Jurkat, Clone E6-1 (cell line): ENCODE data around the gene PRMT5.
A peak's percentile ranks its signal among the peaks of the same experiment; 100 is the strongest.

ENCODE experiments used
- DNase-seq: peaks from one replicate; pipeline ENCODE4 v3.0.0-alpha.2; 2011; ENCODE audit warnings: low read depth, low spot score
- H3K4me3 ChIP-seq: 2 replicates; pipeline ENCODE4 v1.5.1; 2011; ENCODE audit warnings: mild to moderate bottlenecking, low read length, control low read depth, moderate library complexity

Gene PRMT5

GRCh38 chr14:22903742-22904087 is 25.5 kb downstream of the PRMT5 start:
- DNase-seq: no peak
- H3K4me3 ChIP-seq: no peak overlapping the region

- no peak overlapping the region for H3K4me3 ChIP-seq
- no peak for DNase-seq
These were observed 27.4 kb downstream of the PRMT5 start for GRCh38 chr14:22901799-22902198.

GRCh38 chr14:22900081-22900799 is 28.9 kb downstream of the PRMT5 start:
- peak; percentile 68 for DNase-seq
- H3K4me3 ChIP-seq: no peak overlapping the region

- no peak for DNase-seq
- no peak overlapping the region for H3K4me3 ChIP-seq
These were observed 30.7 kb downstream of the PRMT5 start for GRCh38 chr14:22898302-22899090.

- no peak for DNase-seq
- no peak overlapping the region for H3K4me3 ChIP-seq
These were observed 31.8 kb downstream of the PRMT5 start for GRCh38 chr14:22897357-22897756.

- DNase-seq: no peak
- no peak overlapping the region for H3K4me3 ChIP-seq
These were observed 32.4 kb downstream of the PRMT5 start for GRCh38 chr14:22896760-22897159.

DNA sequence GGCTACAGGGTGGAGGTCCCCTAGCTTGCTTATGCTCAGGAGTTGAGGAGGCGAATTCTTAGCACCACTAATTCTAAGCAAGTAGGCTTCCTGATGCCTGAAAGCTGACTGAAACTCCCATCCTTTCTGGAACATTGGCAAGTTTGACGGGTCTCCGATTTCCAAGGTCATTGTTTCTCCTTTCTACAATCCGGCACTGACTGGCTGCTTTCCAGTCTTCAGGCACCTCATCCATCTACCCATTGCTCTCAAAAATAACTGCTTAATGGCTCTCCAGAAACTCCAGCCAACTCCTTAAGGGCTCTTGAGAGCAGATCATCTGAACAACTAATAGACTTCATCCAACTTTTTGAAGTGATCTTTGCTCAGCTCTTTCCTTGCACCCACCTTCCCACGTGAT is 32.8 kb downstream of the PRMT5 start:
- H3K4me3 ChIP-seq: no peak overlapping the region
- DNase-seq: no peak

DNA sequence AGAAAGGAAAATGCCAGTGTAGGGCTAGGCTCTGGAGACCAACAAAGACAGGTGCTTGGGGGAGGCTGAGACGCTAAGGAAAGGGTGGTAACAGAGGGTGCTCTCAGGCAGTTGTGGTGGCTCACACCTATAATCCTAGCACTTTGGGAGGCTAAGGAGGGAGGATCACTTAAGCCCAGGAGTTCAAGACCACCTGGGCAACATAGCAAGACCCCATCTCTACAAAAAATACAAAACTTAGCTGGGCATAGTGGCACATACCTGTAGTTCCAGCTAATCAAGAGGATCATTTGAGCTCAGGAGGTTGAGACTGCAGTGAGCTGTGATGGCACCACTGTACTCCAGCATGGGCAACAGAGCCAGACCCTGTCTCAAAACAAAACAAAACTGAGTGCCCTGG is 33.8 kb downstream of the PRMT5 start:
- DNase-seq: no peak
- H3K4me3 ChIP-seq: no peak overlapping the region

GRCh38 chr14:22893706-22894105 is 35.5 kb downstream of the PRMT5 start:
- no peak for DNase-seq
- no peak overlapping the region for H3K4me3 ChIP-seq

DNA sequence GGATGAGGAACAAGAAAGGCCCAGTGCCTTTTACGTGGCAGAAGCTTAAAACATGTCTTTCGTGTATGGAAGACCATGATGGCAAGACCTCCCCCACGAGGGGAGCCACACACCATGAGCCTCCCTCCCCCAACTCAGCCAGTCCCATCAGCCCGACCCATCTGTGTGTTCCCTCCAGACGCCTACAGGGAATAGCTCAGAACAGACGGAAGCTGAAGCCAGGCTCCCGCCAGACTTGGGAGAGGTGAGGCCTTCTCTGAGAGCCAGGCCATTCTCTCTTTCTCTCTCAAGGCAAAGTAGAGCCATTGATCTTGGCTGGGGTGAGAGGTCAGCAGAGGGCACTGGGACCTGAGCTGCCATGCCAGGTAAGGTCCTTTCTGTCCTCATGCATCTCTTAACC is 36.7 kb downstream of the PRMT5 start:
- DNase-seq: no peak
- no peak overlapping the region for H3K4me3 ChIP-seq

GRCh38 chr14:22890416-22890815 is 38.8 kb downstream of the PRMT5 start:
- no peak overlapping the region for H3K4me3 ChIP-seq
- DNase-seq: no peak

GRCh38 chr14:22888662-22889061 is 40.5 kb downstream of the PRMT5 start:
- no peak overlapping the region for H3K4me3 ChIP-seq
- DNase-seq: peak; percentile 49

- no peak overlapping the region for H3K4me3 ChIP-seq
- no peak for DNase-seq
These were observed 41.2 kb downstream of the PRMT5 start for GRCh38 chr14:22887990-22888378.

DNA sequence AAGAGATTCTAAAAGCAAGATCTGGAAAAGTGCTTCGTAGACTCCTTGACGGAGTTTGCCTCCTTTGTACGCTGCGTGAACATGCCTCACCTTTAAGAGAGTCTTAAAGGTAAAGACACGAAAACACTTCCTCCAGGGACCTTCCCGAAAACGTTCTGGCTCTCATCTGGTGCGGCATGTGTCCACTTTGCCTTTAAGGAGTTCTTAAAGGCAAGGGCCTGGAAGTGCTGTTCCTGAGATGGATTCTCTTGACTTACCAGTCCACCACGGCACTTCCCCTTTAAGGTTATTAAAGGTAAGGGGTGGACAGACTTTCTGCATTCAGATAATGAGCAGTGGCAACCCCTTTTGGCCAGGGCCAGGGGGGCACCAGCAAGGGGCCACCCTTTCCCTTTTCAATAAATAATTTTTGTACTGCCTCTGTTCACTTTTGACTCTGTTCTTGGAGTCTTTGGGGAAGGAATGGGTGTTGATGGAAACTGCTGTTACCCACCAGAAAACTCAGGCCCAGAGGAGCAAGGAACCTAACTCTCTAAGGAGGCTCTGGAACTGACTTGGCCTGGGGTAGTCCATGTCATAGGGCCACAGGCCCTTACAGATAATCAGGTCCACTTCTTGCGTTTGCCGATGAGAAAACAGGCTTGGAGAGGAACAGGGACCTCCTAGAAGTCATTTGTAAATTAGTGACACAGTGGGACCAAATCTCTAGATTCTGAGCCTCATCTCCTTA is 41.8 kb downstream of the PRMT5 start:
- no peak for DNase-seq
- no peak overlapping the region for H3K4me3 ChIP-seq

GRCh38 chr14:22886500-22887259 is 42.5 kb downstream of the PRMT5 start:
- DNase-seq: no peak
- H3K4me3 ChIP-seq: no peak overlapping the region

- H3K4me3 ChIP-seq: no peak overlapping the region
- no peak for DNase-seq
These were observed 43.2 kb downstream of the PRMT5 start for GRCh38 chr14:22885975-22886374.

- no peak for DNase-seq
- no peak overlapping the region for H3K4me3 ChIP-seq
These were observed 44.2 kb downstream of the PRMT5 start for GRCh38 chr14:22884738-22885523.

- no peak overlapping the region for H3K4me3 ChIP-seq
- DNase-seq: no peak
These were observed 45.0 kb downstream of the PRMT5 start for GRCh38 chr14:22884076-22884737.
